ENCODE measurements around the gene CLDN24.

CLDN24 gene

DNA sequence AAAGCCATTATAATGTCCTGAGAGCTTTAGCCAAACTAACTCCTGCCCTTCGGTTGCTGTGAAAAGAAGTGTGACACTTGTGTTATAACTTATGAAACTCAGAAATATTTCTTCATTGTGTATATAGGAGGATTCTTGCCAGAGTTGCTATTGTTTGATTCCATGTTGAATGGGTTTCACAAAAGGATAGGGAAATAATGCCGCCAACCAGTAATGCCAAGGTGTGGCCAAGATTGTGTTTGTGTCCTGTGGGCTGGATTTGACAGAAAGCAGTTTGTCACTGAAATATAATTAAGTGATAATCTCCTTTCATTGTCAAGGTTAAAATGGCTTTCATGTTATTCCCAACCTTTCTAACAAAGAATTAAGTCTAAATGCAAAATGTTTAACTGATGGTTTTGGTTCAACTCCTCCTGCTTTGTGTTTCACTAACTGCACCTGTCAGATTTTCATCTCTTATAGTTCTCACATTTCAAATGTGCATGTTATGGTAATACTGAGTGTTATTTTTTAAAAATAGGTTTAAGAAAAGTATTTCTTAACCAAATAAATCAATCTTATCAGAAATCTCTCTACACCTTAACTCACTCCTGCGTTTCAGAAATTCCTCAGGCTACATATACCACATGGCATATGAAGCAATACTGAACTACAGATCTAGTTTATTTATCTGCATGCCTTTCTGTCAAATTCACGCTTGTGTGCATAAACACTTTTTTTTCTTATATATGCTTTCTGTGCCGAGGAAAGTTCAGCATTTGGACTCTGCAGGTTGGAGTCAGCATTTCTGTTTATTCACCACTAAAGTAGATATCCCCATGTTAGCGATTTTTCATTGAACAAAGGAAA is 1.8 kb downstream of the CLDN24 start, which contains the start of gene CLDN22:
TSS of gene CLDN22 (minus strand) at position 66 of the 849 bp plus-strand sequence. CDS start at position 8, 58 bp downstream.
- TF ChIP-seq, protein P1, sequence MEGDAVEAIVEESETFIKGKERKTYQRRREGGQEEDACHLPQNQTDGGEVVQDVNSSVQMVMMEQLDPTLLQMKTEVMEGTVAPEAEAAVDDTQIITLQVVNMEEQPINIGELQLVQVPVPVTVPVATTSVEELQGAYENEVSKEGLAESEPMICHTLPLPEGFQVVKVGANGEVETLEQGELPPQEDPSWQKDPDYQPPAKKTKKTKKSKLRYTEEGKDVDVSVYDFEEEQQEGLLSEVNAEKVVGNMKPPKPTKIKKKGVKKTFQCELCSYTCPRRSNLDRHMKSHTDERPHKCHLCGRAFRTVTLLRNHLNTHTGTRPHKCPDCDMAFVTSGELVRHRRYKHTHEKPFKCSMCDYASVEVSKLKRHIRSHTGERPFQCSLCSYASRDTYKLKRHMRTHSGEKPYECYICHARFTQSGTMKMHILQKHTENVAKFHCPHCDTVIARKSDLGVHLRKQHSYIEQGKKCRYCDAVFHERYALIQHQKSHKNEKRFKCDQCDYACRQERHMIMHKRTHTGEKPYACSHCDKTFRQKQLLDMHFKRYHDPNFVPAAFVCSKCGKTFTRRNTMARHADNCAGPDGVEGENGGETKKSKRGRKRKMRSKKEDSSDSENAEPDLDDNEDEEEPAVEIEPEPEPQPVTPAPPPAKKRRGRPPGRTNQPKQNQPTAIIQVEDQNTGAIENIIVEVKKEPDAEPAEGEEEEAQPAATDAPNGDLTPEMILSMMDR (IDR thresholded peaks at IDR 0.05; ENCODE audit: extremely low read depth, insufficient read depth, missing control alignments), result no peak
- in situ Hi-C loops (cut with MboI; ENCODE audit: low pct_unique_long_range_greater_than_20kb, low sequenced_read_pairs, unreplicated experiment), result no loop called here
- no peak for DNase-seq (ENCODE audit: low spot score)

DNA sequence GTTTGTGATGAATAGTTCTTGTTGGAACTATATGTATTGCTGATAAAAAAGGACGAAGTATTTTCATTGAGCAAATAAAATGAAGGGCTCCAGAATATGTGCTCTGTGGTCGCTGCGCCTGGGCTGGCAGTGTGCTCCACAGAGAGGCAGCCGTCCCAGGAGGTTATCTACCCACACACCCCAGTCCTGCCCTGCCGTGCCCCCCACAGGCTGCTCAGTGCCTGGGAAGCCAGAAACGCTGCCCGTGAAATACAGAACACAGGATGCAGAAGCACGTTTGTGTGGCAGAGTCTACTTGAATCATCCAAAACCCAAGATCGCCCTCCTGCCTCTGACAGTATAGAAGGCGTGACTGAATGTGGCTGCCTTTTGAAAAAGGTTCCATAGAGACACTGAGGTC is 3.6 kb downstream of the CLDN24 start:
- TF ChIP-seq, protein P1 (IDR thresholded peaks at IDR 0.05; ENCODE audit: extremely low read depth, insufficient read depth, missing control alignments), result no peak
- no peak for DNase-seq (ENCODE audit: low spot score)
- in situ Hi-C loops (cut with MboI; ENCODE audit: low pct_unique_long_range_greater_than_20kb, low sequenced_read_pairs, unreplicated experiment), result no loop called here

DNA sequence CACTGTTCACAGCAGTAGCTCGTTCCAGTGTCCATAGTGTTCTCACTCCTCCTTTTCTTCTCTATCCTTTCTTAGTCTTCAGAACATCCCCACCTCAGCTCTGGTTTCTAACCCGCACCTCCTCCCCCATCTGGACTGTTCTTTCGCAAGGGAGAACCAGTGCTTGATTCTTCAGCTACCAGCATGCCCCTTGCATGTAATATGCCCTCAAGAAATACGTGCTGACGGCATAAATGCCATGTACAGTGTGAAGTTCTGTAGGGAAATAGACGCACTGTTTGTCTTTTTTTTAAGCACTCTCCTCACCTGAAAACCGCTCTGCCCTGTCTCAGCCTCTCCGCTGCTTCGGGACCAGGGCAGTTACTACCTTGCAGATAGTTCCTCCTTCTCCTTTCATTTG is 7.4 kb downstream of the CLDN24 start:
- TF ChIP-seq, protein P1 (IDR thresholded peaks at IDR 0.05; ENCODE audit: extremely low read depth, insufficient read depth, missing control alignments), result no peak
- in situ Hi-C loops (cut with MboI; ENCODE audit: low pct_unique_long_range_greater_than_20kb, low sequenced_read_pairs, unreplicated experiment), result no loop called here
- no peak for DNase-seq (ENCODE audit: low spot score)

DNA sequence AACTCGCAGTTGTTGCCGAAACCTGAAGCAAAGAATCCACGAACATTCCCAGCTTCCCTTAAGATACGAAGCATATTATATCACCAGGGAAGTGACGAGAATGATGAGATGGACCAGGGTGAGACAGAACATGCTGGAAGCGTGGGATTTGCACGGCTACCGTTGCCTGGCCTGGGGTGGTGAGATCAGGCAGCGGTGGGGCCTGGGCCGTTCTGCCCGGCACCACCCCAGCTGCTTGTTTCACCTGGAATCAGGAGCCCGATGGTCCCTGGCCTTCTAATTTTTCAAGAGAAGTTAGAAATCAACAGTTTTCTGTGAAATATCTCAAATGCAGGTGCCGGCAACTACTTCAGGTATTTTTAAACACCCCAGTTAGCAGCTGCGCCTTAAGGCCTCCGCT is 7.9 kb downstream of the CLDN24 start:
- no peak for DNase-seq (ENCODE audit: low spot score)
- in situ Hi-C loops (cut with MboI; ENCODE audit: low pct_unique_long_range_greater_than_20kb, low sequenced_read_pairs, unreplicated experiment), result no loop called here
- TF ChIP-seq, protein P1 (IDR thresholded peaks at IDR 0.05; ENCODE audit: extremely low read depth, insufficient read depth, missing control alignments), result no peak

DNA sequence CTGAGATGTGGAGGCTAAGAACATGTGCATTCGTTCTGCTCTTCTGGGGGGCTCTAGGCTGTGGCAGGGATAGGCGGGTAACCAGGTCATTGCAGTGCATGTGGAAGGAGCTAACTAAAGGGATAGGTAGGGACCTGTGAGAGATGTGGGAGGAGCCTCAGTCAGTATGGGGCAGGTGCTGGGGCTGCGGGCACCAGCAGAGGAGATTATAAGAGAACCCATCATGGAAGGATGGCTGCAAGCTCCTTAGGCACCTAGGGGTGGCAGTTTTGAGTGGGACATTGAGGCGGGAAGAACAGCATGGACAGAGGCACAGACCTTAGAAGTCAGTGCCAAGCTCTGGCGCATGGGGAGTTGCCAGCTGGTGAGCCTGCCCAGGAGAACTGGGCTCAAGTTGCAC is 9.4 kb downstream of the CLDN24 start:
- DNase-seq (ENCODE audit: low spot score), result no peak
- in situ Hi-C loops (cut with MboI; ENCODE audit: low pct_unique_long_range_greater_than_20kb, low sequenced_read_pairs, unreplicated experiment), result no loop called here
- TF ChIP-seq, protein P1 (IDR thresholded peaks at IDR 0.05; ENCODE audit: extremely low read depth, insufficient read depth, missing control alignments), result no peak

DNA sequence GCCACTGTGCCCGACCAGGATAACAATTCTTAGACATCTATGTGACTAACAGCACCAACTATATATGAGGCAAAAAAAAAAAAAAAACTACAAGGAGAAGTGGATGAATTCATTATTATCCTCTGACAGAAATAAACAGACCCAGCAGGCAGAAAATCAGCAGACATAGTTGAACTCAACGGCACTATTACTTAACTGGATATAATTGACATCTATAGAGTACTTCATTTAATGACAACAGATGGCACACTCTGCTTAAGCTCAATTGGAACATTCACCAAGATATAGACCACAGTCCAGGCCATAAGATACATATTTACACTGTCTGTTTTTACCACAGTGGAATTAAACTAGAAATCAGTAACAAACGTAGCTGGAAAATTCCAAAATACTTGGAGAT is 15.4 kb downstream of the CLDN24 start:
- in situ Hi-C loops (cut with MboI; ENCODE audit: low pct_unique_long_range_greater_than_20kb, low sequenced_read_pairs, unreplicated experiment), result no loop called here
- TF ChIP-seq, protein P1 (IDR thresholded peaks at IDR 0.05; ENCODE audit: extremely low read depth, insufficient read depth, missing control alignments), result no peak
- DNase-seq (ENCODE audit: low spot score), result no peak

All from GM13977 (cell line).